DOHH2 (cell line): ENCODE results near the gene RAD9A.

Experiments used
- EZH2phosphoT487 ChIP-seq: fragments of 200-600 bp; sonication (generic); IDR thresholded peaks from 2 replicates; pipeline ENCODE4 v1.6.1; 2017; ENCODE audit warnings: borderline replicate concordance, mild to moderate bottlenecking, antibody characterized with exemption, low read length, moderate library complexity, mixed read lengths
- TF ChIP-seq, protein P1 (sequence below): fragments of 200-600 bp; sonication (generic); IDR thresholded peaks from one replicate; pipeline ENCODE4 v1.5.1; 2014; ENCODE audit warnings: antibody characterized with exemption, mild to moderate bottlenecking, low read depth, low read length; ENCODE audit not compliant: poor library complexity, severe bottlenecking

DNA sequence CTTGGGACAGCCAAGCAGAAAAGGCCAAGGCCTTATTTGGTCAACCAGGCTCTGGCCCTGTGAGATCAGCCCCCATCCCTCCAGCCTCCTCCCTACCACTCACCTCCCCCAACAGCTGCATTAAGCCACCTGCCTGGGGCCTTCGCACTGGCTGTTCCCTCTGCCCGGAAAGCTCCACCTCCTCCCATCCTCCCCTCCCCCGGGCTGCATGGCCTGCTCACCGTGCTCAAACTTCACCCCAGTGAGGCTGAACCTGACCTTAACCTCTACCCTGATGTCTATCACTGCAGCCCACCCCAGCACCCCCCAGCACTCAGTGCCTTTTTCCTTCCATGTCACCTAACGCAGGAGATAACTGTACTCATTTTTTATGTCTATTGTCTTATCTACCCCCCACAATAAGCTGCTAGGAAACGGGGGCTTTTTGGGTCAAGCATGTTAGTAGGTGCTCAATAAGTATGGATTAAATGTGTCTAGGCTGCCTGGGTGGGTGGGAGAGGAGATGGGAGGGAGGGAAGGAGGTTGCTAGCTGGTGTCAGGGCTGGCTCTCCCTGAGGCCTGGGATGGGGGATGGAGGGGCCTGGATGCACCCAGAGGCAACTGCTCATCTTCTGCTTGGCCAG lies 44.8 kb downstream of the RAD9A start:
- TF ChIP-seq, protein P1, sequence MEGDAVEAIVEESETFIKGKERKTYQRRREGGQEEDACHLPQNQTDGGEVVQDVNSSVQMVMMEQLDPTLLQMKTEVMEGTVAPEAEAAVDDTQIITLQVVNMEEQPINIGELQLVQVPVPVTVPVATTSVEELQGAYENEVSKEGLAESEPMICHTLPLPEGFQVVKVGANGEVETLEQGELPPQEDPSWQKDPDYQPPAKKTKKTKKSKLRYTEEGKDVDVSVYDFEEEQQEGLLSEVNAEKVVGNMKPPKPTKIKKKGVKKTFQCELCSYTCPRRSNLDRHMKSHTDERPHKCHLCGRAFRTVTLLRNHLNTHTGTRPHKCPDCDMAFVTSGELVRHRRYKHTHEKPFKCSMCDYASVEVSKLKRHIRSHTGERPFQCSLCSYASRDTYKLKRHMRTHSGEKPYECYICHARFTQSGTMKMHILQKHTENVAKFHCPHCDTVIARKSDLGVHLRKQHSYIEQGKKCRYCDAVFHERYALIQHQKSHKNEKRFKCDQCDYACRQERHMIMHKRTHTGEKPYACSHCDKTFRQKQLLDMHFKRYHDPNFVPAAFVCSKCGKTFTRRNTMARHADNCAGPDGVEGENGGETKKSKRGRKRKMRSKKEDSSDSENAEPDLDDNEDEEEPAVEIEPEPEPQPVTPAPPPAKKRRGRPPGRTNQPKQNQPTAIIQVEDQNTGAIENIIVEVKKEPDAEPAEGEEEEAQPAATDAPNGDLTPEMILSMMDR: no peak
- no peak for TF ChIP-seq EZH2phosphoT487
